ENCODE results near the gene TEK.
A peak's percentile ranks its signal among the peaks of the same experiment; 100 is the strongest.

TEK gene

DNA sequence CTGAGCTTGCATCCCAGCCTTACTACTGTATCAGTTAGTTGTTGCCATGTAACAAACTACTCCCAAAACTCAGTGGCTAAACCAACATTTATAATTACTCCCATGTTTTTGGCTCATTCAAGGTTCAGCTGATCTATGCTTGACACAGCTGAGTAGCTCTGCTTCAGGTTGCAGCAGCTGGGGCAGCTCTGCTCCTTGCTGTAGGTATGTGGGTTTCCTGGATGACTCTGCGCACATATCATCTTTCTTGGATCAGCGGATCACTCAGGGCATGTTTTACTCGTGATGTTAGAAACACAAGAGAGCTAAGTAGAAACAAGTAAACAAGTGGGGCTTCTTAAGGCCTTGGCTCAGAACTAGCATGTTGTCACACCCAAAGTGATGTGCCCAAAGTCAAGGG lies 15.1 kb downstream of the TEK start:
- Histone ChIP-seq H3K4me3 (no peak overlapping the region), H3K27ac (no peak overlapping the region)
- DNase-seq (ENCODE audit: low spot score), result no peak
- TF ChIP-seq, protein P1, sequence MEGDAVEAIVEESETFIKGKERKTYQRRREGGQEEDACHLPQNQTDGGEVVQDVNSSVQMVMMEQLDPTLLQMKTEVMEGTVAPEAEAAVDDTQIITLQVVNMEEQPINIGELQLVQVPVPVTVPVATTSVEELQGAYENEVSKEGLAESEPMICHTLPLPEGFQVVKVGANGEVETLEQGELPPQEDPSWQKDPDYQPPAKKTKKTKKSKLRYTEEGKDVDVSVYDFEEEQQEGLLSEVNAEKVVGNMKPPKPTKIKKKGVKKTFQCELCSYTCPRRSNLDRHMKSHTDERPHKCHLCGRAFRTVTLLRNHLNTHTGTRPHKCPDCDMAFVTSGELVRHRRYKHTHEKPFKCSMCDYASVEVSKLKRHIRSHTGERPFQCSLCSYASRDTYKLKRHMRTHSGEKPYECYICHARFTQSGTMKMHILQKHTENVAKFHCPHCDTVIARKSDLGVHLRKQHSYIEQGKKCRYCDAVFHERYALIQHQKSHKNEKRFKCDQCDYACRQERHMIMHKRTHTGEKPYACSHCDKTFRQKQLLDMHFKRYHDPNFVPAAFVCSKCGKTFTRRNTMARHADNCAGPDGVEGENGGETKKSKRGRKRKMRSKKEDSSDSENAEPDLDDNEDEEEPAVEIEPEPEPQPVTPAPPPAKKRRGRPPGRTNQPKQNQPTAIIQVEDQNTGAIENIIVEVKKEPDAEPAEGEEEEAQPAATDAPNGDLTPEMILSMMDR (IDR thresholded peaks at IDR 0.05), result no peak

- H3K4me3 ChIP-seq, result no peak overlapping the region
- TF ChIP-seq, protein P1 (IDR thresholded peaks at IDR 0.05), result no peak
- peak overlapping the region in 1 of 2 donors; percentile 35 for H3K27ac ChIP-seq
- DNase-seq (ENCODE audit: low spot score), result peak; percentile 78
Observed at GRCh38 chr9:27125030-27125429, 16.0 kb downstream of the TEK start.

- Histone ChIP-seq H3K27ac (no peak overlapping the region), H3K4me3 (no peak overlapping the region)
- TF ChIP-seq, protein P1 (IDR thresholded peaks at IDR 0.05), result no peak
- DNase-seq (ENCODE audit: low spot score), result no peak
Observed at GRCh38 chr9:27125936-27126335, 16.9 kb downstream of the TEK start.

DNA sequence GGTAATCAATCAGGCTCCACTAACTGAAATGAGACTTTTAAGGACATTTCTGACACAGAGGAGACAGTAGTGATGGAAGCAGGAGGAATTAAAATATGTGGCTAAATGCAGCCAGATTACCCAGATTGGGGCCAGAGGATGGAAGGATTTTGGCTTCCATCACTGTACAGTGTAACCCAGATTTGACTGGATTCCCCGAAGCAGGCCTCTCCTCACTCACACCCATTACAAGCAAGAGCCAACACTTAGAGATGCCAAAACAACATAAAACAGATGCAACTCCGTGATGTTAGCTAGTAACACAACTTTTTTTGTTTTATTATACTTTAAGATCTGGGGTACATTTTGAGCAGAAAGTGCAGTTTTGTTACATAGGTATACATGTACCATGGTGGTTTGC lies 17.6 kb downstream of the TEK start:
- no peak for DNase-seq (ENCODE audit: low spot score)
- TF ChIP-seq, protein P1 (IDR thresholded peaks at IDR 0.05), result no peak
- no peak overlapping the region for H3K27ac ChIP-seq
- no peak overlapping the region for H3K4me3 ChIP-seq

GRCh38 chr9:27129221-27129620 lies 20.2 kb downstream of the TEK start:
- Histone ChIP-seq H3K27ac (no peak overlapping the region), H3K4me3 (no peak overlapping the region)
- no peak for DNase-seq (ENCODE audit: low spot score)
- TF ChIP-seq, protein P1 (IDR thresholded peaks at IDR 0.05), result no peak

GRCh38 chr9:27131731-27132130 lies 22.7 kb downstream of the TEK start:
- Histone ChIP-seq H3K4me3 (no peak overlapping the region), H3K27ac (no peak overlapping the region)
- TF ChIP-seq, protein P1 (IDR thresholded peaks at IDR 0.05), result no peak
- no peak for DNase-seq (ENCODE audit: low spot score)

- no peak overlapping the region for H3K27ac ChIP-seq
- DNase-seq (ENCODE audit: low spot score), result no peak
- H3K4me3 ChIP-seq, result no peak overlapping the region
- TF ChIP-seq, protein P1 (IDR thresholded peaks at IDR 0.05), result no peak
Observed at GRCh38 chr9:27133817-27134216, 24.8 kb downstream of the TEK start.
